ENCODE results near the gene IFT25. TPM values are rescaled to one million over a fixed set of nuclear protein-coding genes. Genes with fewer than 3 reads are reported as not detected.
"Not testable (repeated sequence)": the region's sequence is repeated elsewhere in the genome, so short reads cannot be mapped to it uniquely, and the experiment has no call there.

IFT25 gene
- total RNA-seq, 1 donor from 2014 or later = 9.7 TPM

GRCh38 chr1:53971718-53972117, 26.2 kb upstream of the IFT25 start:
- no peak for FAIRE-seq
- no peak for DNase-seq (ENCODE audit: low read depth)
- no peak overlapping the region for H3K4me3 ChIP-seq (ENCODE audit: low read depth, low read length)
- TF ChIP-seq CTCF (IDR thresholded peaks at IDR 0.05; ENCODE audit: insufficient read depth, low read length, severe bottlenecking) = no peak
- H3K36me3 ChIP-seq (ENCODE audit: control insufficient read depth, insufficient read depth, low read length) = peaks cover 8% of the 10 kb centered on the region
- no peaks in the 10 kb centered on the region for H3K27me3 ChIP-seq (ENCODE audit: control insufficient read depth, insufficient read depth, low read length)

GRCh38 chr1:53969323-53969722, 23.8 kb upstream of the IFT25 start:
- H3K27me3 ChIP-seq (ENCODE audit: control insufficient read depth, insufficient read depth, low read length); DNase-seq (ENCODE audit: low read depth); H3K36me3 ChIP-seq (ENCODE audit: control insufficient read depth, insufficient read depth, low read length); H3K4me3 ChIP-seq (ENCODE audit: low read depth, low read length); FAIRE-seq: not testable (repeated sequence)

- DNase-seq (ENCODE audit: low read depth) (peak; percentile 61), FAIRE-seq (no peak)
- no peak overlapping the region for H3K4me3 ChIP-seq (ENCODE audit: low read depth, low read length)
- no peaks in the 10 kb centered on the region for H3K27me3 ChIP-seq (ENCODE audit: control insufficient read depth, insufficient read depth, low read length)
- peaks cover 10% of the 10 kb centered on the region for H3K36me3 ChIP-seq (ENCODE audit: control insufficient read depth, insufficient read depth, low read length)
- TF ChIP-seq CTCF (IDR thresholded peaks at IDR 0.05; ENCODE audit: insufficient read depth, low read length, severe bottlenecking) = no peak
Measured at GRCh38 chr1:53968125-53968513, 22.6 kb upstream of the IFT25 start.

- FAIRE-seq = no peak
- TF ChIP-seq CTCF (IDR thresholded peaks at IDR 0.05; ENCODE audit: insufficient read depth, low read length, severe bottlenecking) = no peak
- H3K36me3 ChIP-seq (ENCODE audit: control insufficient read depth, insufficient read depth, low read length) = peaks cover 12% of the 10 kb centered on the region
Measured at GRCh38 chr1:53967409-53968124, 22.1 kb upstream of the IFT25 start.

GRCh38 chr1:53966794-53967193, 21.3 kb upstream of the IFT25 start:
- Histone ChIP-seq H3K4me3 (ENCODE audit: low read depth, low read length) (no peak overlapping the region), H3K27me3 (ENCODE audit: control insufficient read depth, insufficient read depth, low read length) (no peaks in the 10 kb centered on the region), H3K36me3 (ENCODE audit: control insufficient read depth, insufficient read depth, low read length) (peaks cover 15% of the 10 kb centered on the region)
- TF ChIP-seq CTCF (IDR thresholded peaks at IDR 0.05; ENCODE audit: insufficient read depth, low read length, severe bottlenecking) = no peak
- FAIRE-seq (no peak), DNase-seq (ENCODE audit: low read depth) (no peak)

More at GRCh38 chr1:53967409-53968124, 22.1 kb upstream of the IFT25 start:
- Histone ChIP-seq H3K27me3 (ENCODE audit: control insufficient read depth, insufficient read depth, low read length) (no peaks in the 10 kb centered on the region), H3K4me3 (ENCODE audit: low read depth, low read length) (no peak overlapping the region)
- no peak for DNase-seq (ENCODE audit: low read depth)

GRCh38 chr1:53964109-53964508, 18.6 kb upstream of the IFT25 start:
- Histone ChIP-seq H3K36me3 (ENCODE audit: control insufficient read depth, insufficient read depth, low read length) (peaks cover 20% of the 10 kb centered on the region), H3K27me3 (ENCODE audit: control insufficient read depth, insufficient read depth, low read length) (no peaks in the 10 kb centered on the region), H3K4me3 (ENCODE audit: low read depth, low read length) (no peak overlapping the region)
- TF ChIP-seq CTCF (IDR thresholded peaks at IDR 0.05; ENCODE audit: insufficient read depth, low read length, severe bottlenecking) = no peak
- DNase-seq (ENCODE audit: low read depth) (no peak), FAIRE-seq (no peak)

Measured in bronchial epithelial cell (primary cell).